ENCODE measurements around the gene MDP1. TPM values are rescaled to one million over a fixed set of nuclear protein-coding genes. Genes with fewer than 3 reads are reported as not detected.
"Not testable (repeated sequence)": the region's sequence is repeated elsewhere in the genome, so short reads cannot be mapped to it uniquely, and the experiment has no call there.

The MDP1 gene
- polyA plus RNA-seq, 4 donors = 8.3 to 16.9 (median 11.3) TPM

GRCh38 chr14:24232645-24233537 is 17.0 kb upstream of the MDP1 start, which contains the start of gene GMPR2:
Gene GMPR2 (plus strand): TSS chr14:24232929. CDS start chr14:24233254, 325 bp downstream.
- no peak for DNase-seq (ENCODE audit: low read depth in 4 of 4, low spot score in 3 of 4)

GRCh38 chr14:24232121-24232644 is 16.3 kb upstream of the MDP1 start, which contains the start of gene NEDD8:
Gene NEDD8 (minus strand): TSS chr14:24232367. CDS start chr14:24232267, 100 bp downstream.
- DNase-seq (ENCODE audit: low read depth in 4 of 4, low spot score in 3 of 4) = peak; percentile 73 to 83 (median 80)

GRCh38 chr14:24231263-24232120 is 15.6 kb upstream of the MDP1 start:
- no peak for DNase-seq (ENCODE audit: low read depth in 4 of 4, low spot score in 3 of 4)

- no peak for DNase-seq (ENCODE audit: low read depth in 4 of 4, low spot score in 3 of 4)
Observed at GRCh38 chr14:24228902-24229301, 13.0 kb upstream of the MDP1 start.

- no peak for DNase-seq (ENCODE audit: low read depth in 4 of 4, low spot score in 3 of 4)
Observed at GRCh38 chr14:24226473-24226872, 10.6 kb upstream of the MDP1 start.

DNA sequence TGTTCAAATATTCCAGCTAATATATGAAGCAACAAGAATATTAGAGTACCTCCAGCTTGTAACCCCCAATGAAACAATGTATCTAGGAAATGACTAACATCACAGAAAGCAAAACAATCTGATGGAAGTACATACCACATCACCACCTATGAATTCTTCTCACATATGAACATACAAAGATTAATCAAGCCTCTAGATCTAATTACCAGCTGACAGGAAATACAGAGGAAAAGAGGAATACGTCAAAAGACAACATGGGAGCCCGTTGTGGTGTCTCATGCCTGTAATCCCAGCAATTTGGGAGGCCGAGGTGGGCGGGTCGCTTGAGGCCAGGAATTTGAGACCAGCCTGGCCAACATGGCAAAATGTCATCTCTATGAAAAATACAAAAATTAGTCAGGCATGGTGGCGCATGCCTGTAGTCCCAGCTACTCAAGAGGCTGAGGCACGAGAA is 8.8 kb upstream of the MDP1 start:
- no peak for DNase-seq (ENCODE audit: low read depth in 4 of 4, low spot score in 3 of 4)

DNA sequence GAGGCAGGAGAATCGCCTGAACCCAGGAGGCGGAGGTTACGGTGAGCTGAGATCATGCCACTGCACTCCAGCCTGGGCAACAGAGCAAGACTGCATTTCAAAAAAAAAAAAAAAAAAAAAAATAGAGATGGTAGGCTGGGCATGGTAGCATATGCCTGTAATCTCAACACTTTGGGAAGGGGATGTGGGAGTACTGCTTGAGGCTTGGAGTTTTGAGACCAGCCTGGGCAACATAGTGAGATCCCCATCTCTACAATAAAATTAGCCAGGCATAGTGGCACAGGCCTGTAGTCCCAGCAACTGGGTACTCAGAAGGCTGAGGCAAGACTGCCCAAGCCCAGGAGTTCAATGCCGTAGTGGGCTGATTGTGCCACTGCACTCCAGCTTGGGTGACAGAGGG is 7.1 kb upstream of the MDP1 start:
- not testable (repeated sequence) for DNase-seq (ENCODE audit: low read depth in 4 of 4, low spot score in 3 of 4)

DNA sequence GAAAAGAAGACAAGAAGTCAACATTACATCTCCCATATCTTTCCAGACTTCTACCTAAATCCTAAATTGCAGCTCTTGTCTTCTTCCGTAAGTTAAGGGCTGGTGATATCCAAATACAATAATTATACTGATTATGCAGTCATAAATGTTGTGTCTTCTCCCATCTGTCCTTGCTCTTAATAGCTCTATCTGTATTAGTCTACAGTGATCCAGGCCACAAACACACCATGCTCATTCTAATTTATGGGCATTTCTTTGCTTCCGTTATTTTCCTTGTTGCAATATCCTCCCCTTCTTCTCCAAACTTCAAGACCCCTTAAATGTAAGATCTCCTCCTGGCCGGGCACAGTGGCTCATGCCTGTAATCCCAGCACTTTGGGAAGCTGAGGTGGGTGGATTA is 3.7 kb upstream of the MDP1 start:
- no peak for DNase-seq (ENCODE audit: low read depth in 4 of 4, low spot score in 3 of 4)

GRCh38 chr14:24219080-24219479 is 3.2 kb upstream of the MDP1 start:
- no peak for DNase-seq (ENCODE audit: low read depth in 4 of 4, low spot score in 3 of 4)

DNA sequence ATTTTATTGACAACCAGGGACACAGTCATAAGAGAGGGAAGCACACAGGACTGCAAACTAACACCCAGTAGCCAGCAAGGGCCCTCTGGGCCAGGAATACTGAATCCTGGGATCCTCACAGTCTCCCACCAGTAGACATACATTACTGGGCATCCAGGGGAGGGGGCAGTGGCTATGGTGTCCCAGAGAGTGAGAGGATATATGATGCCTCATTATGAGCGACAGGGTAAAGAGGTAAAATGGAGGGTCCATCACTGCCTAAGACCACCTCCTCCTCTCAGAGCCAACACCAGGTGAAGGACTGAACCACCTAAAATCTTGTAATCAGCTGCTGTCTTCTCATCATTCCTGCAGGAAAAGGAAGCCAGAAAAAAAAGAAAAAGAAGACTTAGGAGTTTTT is 1.0 kb upstream of the MDP1 start:
- DNase-seq (ENCODE audit: low read depth in 4 of 4, low spot score in 3 of 4) = not testable (repeated sequence)

DNA sequence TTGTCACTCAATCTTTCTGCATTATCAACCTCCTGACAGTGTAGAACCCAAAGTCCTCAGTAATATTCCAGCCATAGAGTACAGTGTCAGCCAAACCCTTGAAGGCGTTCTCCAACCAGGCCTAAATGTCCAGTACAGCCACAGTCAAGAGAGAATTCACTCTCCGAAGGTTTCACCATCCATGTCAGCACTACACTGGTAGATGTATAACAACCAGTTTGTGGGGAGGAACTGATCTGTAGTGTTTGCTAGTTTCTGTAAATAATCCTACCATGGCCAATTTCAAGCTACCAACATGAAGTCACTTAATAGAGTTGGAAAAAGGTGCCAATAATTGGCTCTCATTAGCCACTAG is 456 bp upstream of the MDP1 start:
- DNase-seq (ENCODE audit: low read depth in 4 of 4, low spot score in 3 of 4) = no peak

DNA sequence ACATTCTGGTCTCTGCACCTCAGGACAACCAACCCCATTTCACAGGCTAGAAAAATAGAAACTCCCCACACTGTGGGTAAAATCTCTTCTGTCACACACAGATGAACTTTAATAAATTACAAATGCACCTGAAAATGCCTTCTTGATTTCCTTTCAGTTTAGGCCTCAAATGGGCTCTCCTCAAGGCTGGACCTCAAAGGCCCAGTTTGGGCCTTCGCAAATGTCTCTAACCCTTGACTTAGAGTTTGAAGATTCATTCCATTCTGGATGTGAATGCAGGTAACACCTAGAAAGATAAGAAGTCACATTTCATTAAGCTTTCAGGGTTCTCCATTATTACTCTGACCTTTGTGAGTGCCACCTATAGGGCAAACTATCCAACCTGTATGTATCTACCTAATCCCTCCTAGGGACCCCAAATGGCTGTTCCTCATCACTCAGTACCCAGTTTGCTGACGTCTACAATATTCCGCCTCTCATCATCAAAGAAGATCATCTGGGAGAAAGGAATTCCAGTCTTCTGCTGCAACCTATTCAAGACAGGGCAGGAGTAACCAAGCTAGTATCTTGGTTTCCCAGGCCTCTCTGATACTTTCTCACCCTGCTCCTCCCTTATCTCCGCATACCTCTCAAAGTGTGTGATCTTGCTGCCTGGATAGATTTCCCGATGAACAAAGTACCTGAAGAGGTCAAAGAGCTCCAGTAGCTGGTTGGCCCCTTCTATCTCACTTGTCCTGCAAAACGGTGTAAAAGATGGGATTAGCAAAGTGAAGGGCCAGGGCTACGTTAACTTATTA is 1.8 kb downstream of the MDP1 start:
- DNase-seq (ENCODE audit: low read depth in 4 of 4, low spot score in 3 of 4) = no peak

GRCh38 chr14:24212924-24213865 is 2.7 kb downstream of the MDP1 start, which contains the start of gene CHMP4A:
Gene CHMP4A (minus strand): TSS chr14:24213488. CDS start chr14:24213439, 49 bp downstream.
- DNase-seq (ENCODE audit: low read depth in 4 of 4, low spot score in 3 of 4) = peak; percentile 88 to 95 (median 92)

DNA sequence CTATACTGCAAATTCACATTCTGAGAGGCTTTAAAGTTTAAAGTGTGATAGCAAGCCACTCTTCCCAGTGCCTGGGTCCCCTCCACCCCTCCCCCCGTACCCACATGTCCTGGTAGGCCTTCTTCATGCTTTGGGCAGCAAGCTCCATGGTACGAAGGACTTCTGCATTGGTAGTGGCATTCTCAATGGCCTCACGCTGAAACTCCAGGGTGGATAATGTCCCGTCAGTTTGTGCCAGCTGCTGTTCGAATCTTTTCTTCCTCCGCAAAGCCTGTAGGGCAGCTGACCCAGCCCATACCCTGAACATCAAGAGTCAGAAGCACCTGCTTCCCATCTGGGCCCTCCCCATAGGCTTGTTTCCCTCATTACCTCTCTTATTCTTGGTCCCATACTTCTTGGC is 4.6 kb downstream of the MDP1 start:
- DNase-seq (ENCODE audit: low read depth in 4 of 4, low spot score in 3 of 4) = no peak

GRCh38 chr14:24207625-24208024 is 8.2 kb downstream of the MDP1 start:
- no peak for DNase-seq (ENCODE audit: low read depth in 4 of 4, low spot score in 3 of 4)

DNA sequence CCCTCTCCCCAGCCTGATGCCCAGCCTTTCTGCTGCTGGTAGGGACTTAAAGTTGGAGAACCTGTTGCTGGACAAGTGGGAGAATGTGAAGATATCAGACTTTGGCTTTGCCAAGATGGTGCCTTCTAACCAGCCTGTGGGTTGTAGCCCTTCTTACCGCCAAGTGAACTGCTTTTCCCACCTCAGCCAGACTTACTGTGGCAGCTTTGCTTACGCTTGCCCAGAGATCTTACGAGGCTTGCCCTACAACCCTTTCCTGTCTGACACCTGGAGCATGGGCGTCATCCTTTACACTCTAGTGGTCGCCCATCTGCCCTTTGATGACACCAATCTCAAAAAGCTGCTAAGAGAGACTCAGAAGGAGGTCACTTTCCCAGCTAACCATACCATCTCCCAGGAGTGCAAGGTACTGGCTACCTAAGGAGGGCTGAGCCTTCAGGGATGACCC is 8.7 kb downstream of the MDP1 start:
- DNase-seq (ENCODE audit: low read depth in 4 of 4, low spot score in 3 of 4) = no peak

- DNase-seq (ENCODE audit: low read depth in 4 of 4, low spot score in 3 of 4) = no peak
Observed at GRCh38 chr14:24206260-24207103, 9.4 kb downstream of the MDP1 start.

Measured in left renal pelvis (tissue), 4 donors.